ENCODE data around the gene BCL10.
A peak's percentile ranks its signal among the peaks of the same experiment; 100 is the strongest.
"Not testable (repeated sequence)": the region's sequence is repeated elsewhere in the genome, so short reads cannot be mapped to it uniquely, and the experiment has no call there.

BCL10 gene

GRCh38 chr1:85273397-85273796, 3.0 kb downstream of the BCL10 start:
- Mint-ChIP-seq H3K27ac (peak overlapping the region; percentile 9 to 59), H3K4me3 (no peak overlapping the region), H3K9me3 (no peaks in the 10 kb centered on the region), H3K36me3 (ENCODE audit: insufficient read depth) (peaks cover 44% of the 10 kb centered on the region), H3K27me3 (no peaks in the 10 kb centered on the region), H3K4me1 (ENCODE audit: low read depth in 2 of 2) (peaks cover 35 to 48% of the 10 kb centered on the region in 2 donors)
- ATAC-seq (replicated peaks) (no peak), DNase-seq (no peak)

- Mint-ChIP-seq H3K27ac (peak overlapping the region in 1 of 2 donors; percentile 50), H3K9me3 (no peaks in the 10 kb centered on the region), H3K27me3 (no peaks in the 10 kb centered on the region), H3K4me3 (no peak overlapping the region), H3K4me1 (ENCODE audit: low read depth in 2 of 2) (peaks cover 21 to 29% of the 10 kb centered on the region in 2 donors), H3K36me3 (ENCODE audit: insufficient read depth) (peaks cover 71% of the 10 kb centered on the region)
- no peak for DNase-seq
- no peak for ATAC-seq (replicated peaks)
These were observed 7.4 kb downstream of the BCL10 start for GRCh38 chr1:85268801-85269585.

- Mint-ChIP-seq H3K4me1 (ENCODE audit: low read depth in 2 of 2) (peaks cover 8 to 16% of the 10 kb centered on the region in 2 donors), H3K27ac (no peak overlapping the region), H3K36me3 (ENCODE audit: insufficient read depth) (peaks cover 74% of the 10 kb centered on the region), H3K4me3 (no peak overlapping the region), H3K9me3 (no peaks in the 10 kb centered on the region), H3K27me3 (no peaks in the 10 kb centered on the region)
- DNase-seq (no peak), ATAC-seq (replicated peaks) (no peak)
These were observed 9.1 kb downstream of the BCL10 start for GRCh38 chr1:85267313-85267712.

GRCh38 chr1:85264150-85264549, 12.3 kb downstream of the BCL10 start:
- Mint-ChIP-seq H3K4me3 (no peak overlapping the region), H3K27ac (no peak overlapping the region), H3K27me3 (no peaks in the 10 kb centered on the region), H3K9me3 (no peaks in the 10 kb centered on the region), H3K36me3 (ENCODE audit: insufficient read depth) (peaks cover 56% of the 10 kb centered on the region), H3K4me1 (ENCODE audit: low read depth in 2 of 2) (peaks cover 9 to 11% of the 10 kb centered on the region in 2 donors)
- DNase-seq: no peak
- no peak for ATAC-seq (replicated peaks)

GRCh38 chr1:85262985-85263384, 13.4 kb downstream of the BCL10 start:
- peaks cover 13 to 17% of the 10 kb centered on the region in 2 donors for H3K4me1 Mint-ChIP-seq (ENCODE audit: low read depth in 2 of 2)
- ATAC-seq (replicated peaks) (no peak), DNase-seq (no peak)
- H3K27ac Mint-ChIP-seq: peak overlapping the region in 1 of 2 donors; percentile 44
- H3K9me3 Mint-ChIP-seq: no peaks in the 10 kb centered on the region
- no peaks in the 10 kb centered on the region for H3K27me3 Mint-ChIP-seq
- H3K36me3 Mint-ChIP-seq (ENCODE audit: insufficient read depth): peaks cover 51% of the 10 kb centered on the region
- no peak overlapping the region for H3K4me3 Mint-ChIP-seq

GRCh38 chr1:85259912-85260274, 16.5 kb downstream of the BCL10 start:
- H3K9me3 Mint-ChIP-seq: no peaks in the 10 kb centered on the region
- peaks cover 21 to 35% of the 10 kb centered on the region in 2 donors for H3K4me1 Mint-ChIP-seq (ENCODE audit: low read depth in 2 of 2)
- no peaks in the 10 kb centered on the region for H3K27me3 Mint-ChIP-seq
- H3K27ac Mint-ChIP-seq: peak overlapping the region; percentile 96 to 98
- no peak for ATAC-seq (replicated peaks)
- no peak for DNase-seq
- H3K4me3 Mint-ChIP-seq: peak overlapping the region; percentile 96 to 98
- peaks cover 54% of the 10 kb centered on the region for H3K36me3 Mint-ChIP-seq (ENCODE audit: insufficient read depth)

- peaks cover 54% of the 10 kb centered on the region for H3K36me3 Mint-ChIP-seq (ENCODE audit: insufficient read depth)
- ATAC-seq (replicated peaks) (peak; percentile 96), DNase-seq (peak; percentile 93 to 94 (median 93))
- peak within 1 kb of the TSS; percentile 96 to 98 for H3K27ac Mint-ChIP-seq
- H3K9me3 Mint-ChIP-seq: no peaks in the 10 kb centered on the region
- peaks cover 23 to 35% of the 10 kb centered on the region in 2 donors for H3K4me1 Mint-ChIP-seq (ENCODE audit: low read depth in 2 of 2)
- H3K4me3 Mint-ChIP-seq: peak within 1 kb of the TSS; percentile 96 to 98
- no peaks in the 10 kb centered on the region for H3K27me3 Mint-ChIP-seq
These were observed 17.1 kb downstream of the BCL10 start, which contains the start of gene C1orf52 for GRCh38 chr1:85259118-85259911. Gene C1orf52, minus strand, starts transcription at chr1:85259662. Its CDS starts 29 bp downstream, at chr1:85259633.

- Mint-ChIP-seq H3K4me3 (peak overlapping the region; percentile 96 to 98), H3K9me3 (no peaks in the 10 kb centered on the region), H3K27ac (peak overlapping the region; percentile 96 to 98), H3K27me3 (no peaks in the 10 kb centered on the region), H3K36me3 (ENCODE audit: insufficient read depth) (peaks cover 55% of the 10 kb centered on the region), H3K4me1 (ENCODE audit: low read depth in 2 of 2) (peaks cover 24 to 35% of the 10 kb centered on the region in 2 donors)
- no peak for ATAC-seq (replicated peaks)
- DNase-seq: no peak
These were observed 17.8 kb downstream of the BCL10 start for GRCh38 chr1:85258536-85259117.

- not testable (repeated sequence) for ATAC-seq (replicated peaks); H3K9me3 Mint-ChIP-seq
These were observed 27.4 kb downstream of the BCL10 start for GRCh38 chr1:85249042-85249441.

GRCh38 chr1:85245891-85246290, 30.5 kb downstream of the BCL10 start:
- Mint-ChIP-seq H3K36me3 (ENCODE audit: insufficient read depth) (peaks cover 4% of the 10 kb centered on the region), H3K27me3 (no peaks in the 10 kb centered on the region), H3K9me3 (no peaks in the 10 kb centered on the region), H3K4me3 (no peak overlapping the region), H3K27ac (no peak overlapping the region), H3K4me1 (ENCODE audit: low read depth in 2 of 2) (no peaks in the 10 kb centered on the region)
- DNase-seq: no peak
- no peak for ATAC-seq (replicated peaks)

More at GRCh38 chr1:85249042-85249441, 27.4 kb downstream of the BCL10 start:
- not testable (repeated sequence) for H3K27me3 Mint-ChIP-seq; H3K4me1 Mint-ChIP-seq (ENCODE audit: low read depth in 2 of 2); DNase-seq; H3K4me3 Mint-ChIP-seq; H3K27ac Mint-ChIP-seq
- peaks cover 19% of the 10 kb centered on the region for H3K36me3 Mint-ChIP-seq (ENCODE audit: insufficient read depth)

- DNase-seq: no peak
- Mint-ChIP-seq H3K27me3 (no peaks in the 10 kb centered on the region), H3K4me3 (no peak overlapping the region), H3K27ac (no peak overlapping the region), H3K4me1 (ENCODE audit: low read depth in 2 of 2) (no peaks in the 10 kb centered on the region), H3K9me3 (no peaks in the 10 kb centered on the region), H3K36me3 (ENCODE audit: insufficient read depth) (no peaks in the 10 kb centered on the region)
- ATAC-seq (replicated peaks): no peak
These were observed 31.0 kb downstream of the BCL10 start for GRCh38 chr1:85245456-85245855.

- H3K9me3 Mint-ChIP-seq: no peaks in the 10 kb centered on the region
- no peak overlapping the region for H3K27ac Mint-ChIP-seq
- no peak for ATAC-seq (replicated peaks)
- no peak overlapping the region for H3K4me3 Mint-ChIP-seq
- no peaks in the 10 kb centered on the region for H3K36me3 Mint-ChIP-seq (ENCODE audit: insufficient read depth)
- H3K27me3 Mint-ChIP-seq: no peaks in the 10 kb centered on the region
- H3K4me1 Mint-ChIP-seq (ENCODE audit: low read depth in 2 of 2): no peaks in the 10 kb centered on the region
- DNase-seq: no peak
These were observed 32.0 kb downstream of the BCL10 start for GRCh38 chr1:85244271-85245061.

- no peak for ATAC-seq (replicated peaks)
- H3K4me1 Mint-ChIP-seq (ENCODE audit: low read depth in 2 of 2): no peaks in the 10 kb centered on the region
- no peak overlapping the region for H3K27ac Mint-ChIP-seq
- H3K36me3 Mint-ChIP-seq (ENCODE audit: insufficient read depth): no peaks in the 10 kb centered on the region
- no peaks in the 10 kb centered on the region for H3K9me3 Mint-ChIP-seq
- DNase-seq: no peak
- no peak overlapping the region for H3K4me3 Mint-ChIP-seq
- H3K27me3 Mint-ChIP-seq: no peaks in the 10 kb centered on the region
These were observed 33.1 kb downstream of the BCL10 start for GRCh38 chr1:85243372-85243771.

Data from effector memory CD8-positive, alpha-beta T cell (primary cell).